Activated CD8-positive, alpha-beta memory T cell treated with anti-CD3 and anti-CD28 coated beads, Interleukin-2, amount 50 U/mL, for 1 hour (primary cell): ENCODE data around the gene GAK.

ENCODE experiments used
- DNase-seq: peaks from one replicate; pipeline ENCODE4 v3.0.0-alpha.2; 2020; ENCODE audit errors: extremely low read depth

GAK gene

DNA sequence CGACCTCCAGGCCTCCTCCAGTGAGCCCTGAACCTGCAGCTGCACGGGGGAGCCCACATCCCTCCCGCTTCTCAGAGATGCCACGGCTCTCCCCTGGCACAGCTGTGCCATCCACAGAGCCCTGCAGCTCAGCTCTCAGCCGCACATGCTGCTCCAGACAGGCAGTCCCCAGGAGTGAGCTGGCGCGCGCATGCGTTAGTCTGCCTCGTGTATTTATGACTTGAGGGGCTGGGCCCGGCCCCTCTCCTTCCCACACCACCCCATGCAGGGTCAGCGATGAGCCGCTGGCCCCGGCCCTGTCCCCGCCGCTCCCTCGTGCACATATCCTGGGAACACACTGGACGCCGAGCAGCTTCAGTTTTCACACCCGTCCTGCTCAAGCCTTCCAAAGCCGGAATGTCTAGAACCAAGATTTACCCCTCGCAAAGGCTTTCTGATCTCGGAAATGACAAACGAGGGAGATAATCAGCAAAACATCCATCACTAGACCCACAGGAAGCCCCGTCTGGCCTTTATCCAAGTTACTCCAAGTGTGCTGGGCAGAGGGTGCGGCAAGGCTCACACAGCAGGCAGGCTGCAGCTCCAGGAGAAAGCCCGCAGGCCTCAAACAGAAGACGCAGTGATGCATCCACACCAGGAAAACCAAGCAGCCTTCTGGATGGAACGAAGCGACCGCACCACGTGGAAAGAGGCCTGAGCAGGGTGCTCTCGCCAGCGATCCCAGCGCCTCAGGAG, 24.3 kb downstream of the GAK start:
- no peak for DNase-seq

GRCh38 chr4:907103-907400, 25.1 kb downstream of the GAK start:
- no peak for DNase-seq

DNA sequence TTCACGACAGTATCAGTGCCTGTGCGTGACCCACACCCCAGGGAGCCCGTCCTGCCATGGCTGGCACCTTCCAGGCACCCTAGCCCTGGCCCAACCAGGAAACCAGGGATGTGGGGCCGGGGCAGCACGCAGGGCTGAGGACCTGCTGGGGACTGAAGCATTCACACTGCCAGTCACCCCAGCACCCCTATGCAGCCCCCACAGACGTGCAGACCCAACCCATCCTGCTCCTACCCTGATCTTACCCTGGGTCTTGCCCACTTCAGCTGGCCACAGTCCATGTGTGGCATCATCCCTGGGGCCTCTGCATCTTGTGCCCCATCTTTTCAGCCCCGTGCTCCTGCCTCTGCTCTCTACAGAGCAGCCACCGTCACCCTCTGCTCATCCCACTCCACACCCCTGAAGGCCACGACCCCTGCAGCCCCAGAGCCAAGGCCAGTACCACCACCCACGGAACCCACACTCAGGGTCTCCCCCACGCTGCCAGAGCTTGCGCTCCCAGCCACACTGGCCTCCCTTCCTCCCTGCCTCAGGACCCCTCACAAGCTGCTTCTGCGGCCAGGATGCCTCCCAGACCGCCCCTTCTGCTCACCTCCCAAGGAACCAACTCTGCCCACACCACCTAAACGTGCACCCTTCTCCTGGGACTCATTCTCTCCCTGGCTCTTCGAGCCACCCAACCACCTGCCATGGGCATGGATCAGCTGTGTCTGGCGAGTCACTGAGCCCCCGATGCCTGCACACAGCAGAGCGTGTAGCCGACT, 25.6 kb downstream of the GAK start:
- DNase-seq = no peak

GRCh38 chr4:905485-906338, 26.4 kb downstream of the GAK start:
- DNase-seq = no peak

DNA sequence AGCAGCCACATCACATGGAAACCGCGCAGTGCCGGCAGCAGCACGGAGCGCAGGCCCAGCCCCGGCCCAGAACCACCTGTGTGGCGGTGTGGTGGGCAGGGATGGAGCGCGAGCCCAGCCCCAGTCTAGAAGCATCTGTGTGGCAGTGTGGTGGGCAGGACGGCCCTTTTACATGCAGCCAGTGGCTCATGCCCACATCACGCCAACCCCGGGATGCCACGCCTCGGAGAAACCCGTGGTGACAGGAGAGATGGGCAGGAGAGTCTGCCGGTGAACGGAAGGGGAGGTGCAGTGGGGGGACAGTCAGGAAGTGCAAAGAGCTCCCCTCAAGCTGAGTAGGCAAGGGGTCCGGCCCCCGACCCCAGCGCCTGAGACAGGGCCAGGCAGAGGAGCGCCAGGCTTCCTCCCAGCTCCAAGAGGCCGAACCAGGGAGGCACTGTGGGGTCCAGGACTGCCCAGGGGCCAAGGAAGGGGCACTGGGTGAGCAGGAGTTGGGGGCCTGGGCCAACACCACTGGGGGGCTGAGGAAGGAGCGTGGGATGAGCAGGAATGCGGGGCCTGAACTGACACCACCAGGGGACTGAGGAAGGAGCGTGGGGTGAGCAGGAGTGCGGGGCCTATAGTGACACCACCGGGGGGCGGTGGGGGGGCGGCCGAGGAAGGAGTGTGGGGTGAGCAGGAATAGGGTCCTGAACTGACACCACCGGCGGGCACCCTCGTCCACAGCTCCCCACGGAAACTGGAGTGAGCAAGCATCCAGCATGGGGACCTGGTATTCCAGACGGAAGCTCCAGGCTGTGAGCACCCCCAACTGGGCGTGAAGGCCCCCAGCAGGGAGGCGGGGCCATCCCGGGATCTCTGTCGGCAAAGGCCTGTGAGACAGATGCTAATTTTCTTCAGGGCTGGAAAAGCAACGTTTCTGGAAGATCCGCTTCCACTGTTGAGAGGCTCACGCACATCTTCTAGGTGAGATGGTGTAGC, 28.8 kb downstream of the GAK start:
- DNase-seq = no peak

DNA sequence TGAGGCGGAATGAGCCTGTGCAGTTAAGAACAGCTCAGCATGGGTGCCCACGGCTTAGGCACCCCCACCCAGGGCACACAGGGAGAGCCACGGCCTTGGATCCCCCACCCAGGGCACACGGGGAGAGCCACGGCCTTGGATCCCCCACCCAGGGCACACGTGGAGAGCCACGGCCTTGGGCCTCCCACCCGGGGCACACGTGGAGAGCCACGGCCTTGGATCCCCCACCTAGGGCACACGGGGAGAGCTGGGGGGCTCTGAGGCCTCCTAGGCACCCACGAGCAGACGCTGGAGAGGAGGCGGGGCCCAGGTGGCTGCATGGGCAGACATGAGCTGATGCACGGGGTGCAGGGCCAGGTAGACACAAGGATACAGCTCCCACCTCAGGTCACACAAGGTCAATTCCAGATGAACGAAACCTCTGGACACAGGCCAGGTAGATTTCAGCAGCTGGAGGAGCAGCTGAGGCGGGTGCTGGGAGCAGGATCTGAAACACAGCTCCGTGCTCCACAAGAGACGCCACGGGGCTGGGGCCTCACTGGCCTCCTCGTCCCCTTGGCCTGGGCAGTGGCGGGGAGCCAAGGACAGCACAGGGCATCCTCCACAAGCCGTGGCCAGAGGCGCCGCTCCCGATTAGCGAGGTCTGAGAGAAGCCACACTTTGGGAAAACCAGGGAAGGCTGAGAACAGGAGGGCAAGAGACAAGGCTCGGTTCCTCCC, 30.8 kb downstream of the GAK start:
- no peak for DNase-seq

GRCh38 chr4:900721-901120, 31.4 kb downstream of the GAK start:
- no peak for DNase-seq

- no peak for DNase-seq
Measured at GRCh38 chr4:900073-900472, 32.0 kb downstream of the GAK start.

GRCh38 chr4:899556-899906, 32.6 kb downstream of the GAK start:
- DNase-seq = no peak

DNA sequence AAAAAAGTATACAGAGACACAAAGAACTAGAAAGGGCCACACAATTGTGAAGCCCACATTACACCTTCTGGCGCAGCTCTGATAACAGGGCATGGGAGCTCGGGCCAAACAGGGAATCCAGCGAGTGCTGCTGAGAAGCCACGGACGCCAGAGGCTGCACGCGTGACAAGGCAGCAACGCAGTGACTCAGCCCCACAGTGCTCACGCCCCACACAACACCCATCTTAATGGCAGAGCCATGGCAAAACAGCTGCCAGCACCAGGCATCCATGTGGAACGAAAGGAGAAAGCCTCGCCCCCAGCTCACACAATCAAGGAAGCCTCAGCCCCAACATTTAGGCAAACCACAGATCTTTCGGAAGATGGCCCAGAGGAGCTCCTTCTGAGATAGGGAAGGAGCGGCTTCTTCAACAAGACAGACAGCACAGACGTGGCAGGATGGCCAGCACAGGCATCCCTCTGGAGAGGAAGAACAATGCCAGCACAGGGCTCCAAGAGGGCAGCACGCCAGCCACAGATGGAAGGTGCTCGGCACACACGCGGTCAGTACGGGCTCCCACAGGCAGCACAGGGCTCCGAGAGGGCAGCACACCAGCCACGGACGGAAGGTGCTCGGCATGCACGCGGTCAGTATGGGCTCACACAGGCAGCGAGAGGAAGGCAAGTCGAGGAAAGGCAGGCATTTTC, 33.1 kb downstream of the GAK start:
- DNase-seq = no peak

DNA sequence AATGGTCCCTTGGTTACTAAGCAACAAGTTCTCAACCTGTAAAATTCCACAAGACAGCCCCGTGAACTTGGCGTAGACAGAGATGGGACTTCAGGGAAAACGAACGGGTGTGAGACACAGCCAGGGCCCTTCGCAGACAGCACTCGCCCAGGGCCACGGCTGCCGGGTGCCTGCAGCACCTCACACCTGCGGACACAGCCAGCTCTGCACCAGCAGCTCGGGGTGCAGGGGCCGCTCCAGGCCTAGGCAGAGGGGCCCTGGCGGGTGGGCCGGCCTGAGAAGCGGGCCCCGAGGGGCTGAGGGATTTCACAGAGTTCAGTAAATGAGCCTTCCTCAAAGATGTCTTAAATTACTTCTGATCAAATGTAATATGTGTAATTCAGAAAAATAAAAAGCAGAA, 34.0 kb downstream of the GAK start:
- no peak for DNase-seq

- DNase-seq = no peak
Measured at GRCh38 chr4:896630-897029, 35.5 kb downstream of the GAK start.

- no peak for DNase-seq
Measured at GRCh38 chr4:896216-896615, 35.9 kb downstream of the GAK start.

DNA sequence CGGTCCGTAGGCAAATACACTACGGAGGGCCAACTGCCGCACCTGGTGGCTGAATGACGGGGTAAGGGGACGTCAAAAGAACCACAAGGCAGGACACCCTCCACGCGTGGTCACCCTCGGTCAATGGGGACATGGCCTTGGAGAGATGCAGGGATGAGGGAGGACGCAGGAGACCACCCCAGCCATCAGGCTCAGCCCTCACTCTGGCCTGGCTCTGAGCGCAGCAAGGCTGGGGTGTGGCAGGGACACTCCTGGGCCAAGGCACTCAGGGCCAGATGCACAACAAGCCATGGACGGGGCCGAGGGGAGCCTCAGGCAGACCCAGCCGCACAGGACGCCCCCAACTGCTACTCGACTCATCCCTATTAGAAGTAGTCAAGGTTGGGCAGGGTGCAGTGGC, 36.5 kb downstream of the GAK start:
- DNase-seq = no peak

DNA sequence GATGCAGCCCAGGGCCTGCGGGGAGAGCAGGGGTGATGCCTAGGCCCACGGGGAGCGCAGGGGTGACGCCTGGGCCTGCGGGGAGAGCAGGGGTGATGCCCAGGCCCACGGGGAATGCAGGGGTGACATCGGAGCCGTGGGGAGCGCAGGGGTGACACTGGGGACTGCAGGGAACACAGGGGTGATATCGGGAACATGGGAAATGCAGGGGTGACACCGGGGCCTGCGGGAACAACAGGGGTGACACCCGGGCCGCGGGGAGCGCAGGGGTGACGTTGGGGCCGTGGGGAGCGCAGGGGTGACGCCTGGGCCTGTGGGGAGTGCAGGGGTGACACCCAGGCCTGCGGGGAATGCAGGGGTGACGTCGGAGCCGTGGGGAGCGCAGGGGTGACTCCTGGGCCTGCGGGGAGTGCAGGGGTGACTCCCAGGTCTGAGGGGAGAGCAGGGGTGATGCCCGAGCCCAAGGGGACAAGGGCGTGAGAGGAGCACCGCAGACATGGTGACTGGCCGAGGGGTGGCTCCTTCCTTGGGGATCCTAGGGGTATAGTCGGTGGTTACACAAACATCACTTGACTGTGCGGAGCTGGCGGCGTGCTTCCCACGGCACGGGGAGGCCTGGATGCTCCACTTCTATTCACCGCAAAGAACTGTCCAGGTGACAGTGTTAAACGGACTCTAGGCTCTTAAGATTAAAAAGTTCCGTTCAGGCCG, 38.0 kb downstream of the GAK start:
- no peak for DNase-seq

DNA sequence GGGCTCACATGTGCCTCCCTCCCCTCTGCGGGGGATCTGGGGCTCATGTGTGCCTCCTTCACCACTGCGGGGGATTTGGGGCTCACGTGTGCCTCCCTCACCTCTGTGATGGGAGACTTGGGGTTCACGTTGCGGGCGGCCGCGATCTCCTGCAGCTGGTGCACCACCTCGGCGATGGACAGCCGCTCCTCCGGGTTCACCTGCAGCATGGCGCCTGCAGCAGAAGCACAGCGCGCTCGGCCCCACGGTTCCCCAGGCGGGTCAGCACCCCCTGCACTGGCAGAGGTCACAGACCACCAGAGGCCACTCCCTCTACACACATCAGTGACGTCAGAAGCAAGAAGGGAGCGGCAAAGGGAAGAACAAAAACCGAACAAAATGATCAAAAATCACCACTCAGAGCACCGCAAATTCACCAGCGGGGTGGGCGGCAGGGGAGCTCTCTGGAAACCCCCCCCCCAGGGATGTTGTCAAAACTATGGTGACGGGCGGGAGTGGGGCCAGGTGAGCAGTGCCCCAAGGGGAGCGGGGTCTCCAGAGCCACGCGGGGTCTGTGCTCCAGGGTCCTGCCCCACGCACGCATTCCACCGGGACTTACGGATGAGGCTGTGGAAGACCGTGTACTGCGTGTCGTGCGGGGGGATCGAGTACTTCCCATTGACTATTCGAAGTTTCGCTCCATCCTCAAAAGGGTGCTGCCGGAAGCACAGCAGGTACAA, 38.7 kb downstream of the GAK start:
- DNase-seq = no peak

DNA sequence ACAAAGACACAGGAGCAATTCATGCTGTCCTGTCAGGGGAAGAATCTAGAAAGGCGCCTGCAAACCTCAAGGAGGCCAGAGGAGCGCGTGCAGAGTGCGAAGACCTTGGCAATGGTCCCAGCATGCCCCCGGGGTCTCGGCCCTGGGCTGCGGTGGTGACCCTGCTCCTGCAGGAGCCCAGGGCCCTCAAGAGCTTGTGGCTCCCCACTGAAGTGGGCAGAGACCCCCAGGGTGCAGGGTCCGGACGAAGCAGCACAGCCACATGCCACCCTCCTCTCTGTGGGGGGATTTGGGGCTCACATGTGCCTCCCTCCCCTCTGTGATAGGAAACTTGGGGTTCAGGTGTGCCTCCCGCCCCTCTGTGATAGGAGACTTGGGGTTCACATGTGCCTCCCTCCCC, 39.3 kb downstream of the GAK start:
- DNase-seq = no peak

DNA sequence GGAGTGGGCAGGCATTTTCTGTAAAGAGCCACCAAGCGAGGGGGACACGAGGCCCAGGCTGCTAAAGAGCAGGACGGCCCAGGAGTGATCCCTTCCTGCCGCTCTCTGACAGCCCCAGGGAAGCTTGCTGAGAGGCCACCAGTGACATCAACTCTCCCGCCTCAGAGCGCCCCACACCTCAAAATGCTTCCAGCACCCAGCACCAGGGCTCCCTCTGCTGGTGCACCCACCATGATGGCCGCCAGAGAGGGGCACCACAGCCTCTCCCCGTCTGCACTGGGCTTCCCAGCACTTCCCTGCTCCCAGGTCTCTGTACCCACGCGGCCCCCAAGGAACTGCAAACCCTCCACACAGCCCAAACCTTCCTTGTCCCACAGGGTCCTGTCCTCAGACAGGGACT, 40.4 kb downstream of the GAK start:
- no peak for DNase-seq

- no peak for DNase-seq
Measured at GRCh38 chr4:890036-890695, 42.0 kb downstream of the GAK start.
